ENCODE measurements around the gene CARHSP1.

GRCh38 chr16:8908810-8909468 is 40.1 kb upstream of the CARHSP1 start:
- TF ChIP-seq POLR2AphosphoS5 (IDR thresholded peaks at IDR 0.05; ENCODE audit: borderline replicate concordance, low read depth, low read length) (no peak; the same call in 1 of the 2 replicates), EZH2 (IDR thresholded peaks at IDR 0.05) (no peak), FOXP2 (optimal IDR thresholded peaks at IDR 0.05; ENCODE audit: control extremely low read depth, extremely low read length, insufficient read depth) (no peak)

Measured in SK-N-MC (cell line).